ENCODE measurements around the gene CPNE4.

- no peak for TF ChIP-seq CTCF (IDR thresholded peaks at IDR 0.05)
- no peak for TF ChIP-seq POLR2A (IDR thresholded peaks at IDR 0.05)
These were observed 404.0 kb downstream of the CPNE4 start for GRCh38 chr3:131630807-131631206.
